SU-DHL-6 (cell line): ENCODE measurements around the gene ONECUT1.

ENCODE experiments used
- CTCF ChIP-seq: fragments of 200-600 bp; sonication (generic); IDR thresholded peaks from one replicate; pipeline ENCODE4 v1.5.1; 2017; ENCODE audit warnings: antibody characterized with exemption, mild to moderate bottlenecking, low read length, moderate library complexity; ENCODE audit not compliant: insufficient read depth, poor library complexity, severe bottlenecking
- EZH2phosphoT487 ChIP-seq: fragments of 200-600 bp; sonication (generic), shearing (Covaris generic); conservative IDR thresholded peaks from 2 replicates; pipeline ENCODE4 v1.6.1; 2018; ENCODE audit warnings: mild to moderate bottlenecking, antibody characterized with exemption, low read length, moderate library complexity, mixed read lengths

GRCh38 chr15:52762621-52763020 is 27.5 kb downstream of the ONECUT1 start:
- no peak for TF ChIP-seq CTCF
- no peak for TF ChIP-seq EZH2phosphoT487
